ENCODE measurements around the gene THY1.

THY1 gene

DNA sequence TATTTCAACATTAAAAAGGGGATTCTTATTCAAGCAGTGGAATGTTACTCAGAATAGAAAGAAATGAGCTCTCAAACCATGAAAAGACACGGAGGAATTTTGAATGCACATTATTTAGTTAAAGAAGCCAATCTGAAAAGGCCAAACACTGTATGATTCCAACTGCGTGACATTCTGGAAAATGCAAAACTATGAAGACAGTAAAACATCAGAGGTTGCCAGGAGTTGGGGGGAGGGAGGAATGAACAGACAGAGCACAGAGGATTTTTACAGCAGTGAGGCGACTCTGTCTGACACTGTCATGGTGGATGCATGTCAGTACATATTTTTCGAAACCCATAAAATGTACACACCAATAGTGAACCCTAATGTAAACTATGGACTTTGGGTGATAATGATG lies 22.9 kb upstream of the THY1 start:
- no peak for TF ChIP-seq TEAD4 (IDR thresholded peaks at IDR 0.05)
- TF ChIP-seq YY1 (IDR thresholded peaks at IDR 0.05; ENCODE audit: low read depth): no peak
- no peak for TF ChIP-seq ZBTB7A (IDR thresholded peaks at IDR 0.05; ENCODE audit: low read depth)
- TF ChIP-seq, protein P1, sequence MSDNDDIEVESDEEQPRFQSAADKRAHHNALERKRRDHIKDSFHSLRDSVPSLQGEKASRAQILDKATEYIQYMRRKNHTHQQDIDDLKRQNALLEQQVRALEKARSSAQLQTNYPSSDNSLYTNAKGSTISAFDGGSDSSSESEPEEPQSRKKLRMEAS (IDR thresholded peaks at IDR 0.05): no peak
- no peak for TF ChIP-seq FOXM1 (IDR thresholded peaks at IDR 0.05; ENCODE audit: borderline replicate concordance, low read depth)
- no peak for TF ChIP-seq EGR1 (IDR thresholded peaks at IDR 0.05)

DNA sequence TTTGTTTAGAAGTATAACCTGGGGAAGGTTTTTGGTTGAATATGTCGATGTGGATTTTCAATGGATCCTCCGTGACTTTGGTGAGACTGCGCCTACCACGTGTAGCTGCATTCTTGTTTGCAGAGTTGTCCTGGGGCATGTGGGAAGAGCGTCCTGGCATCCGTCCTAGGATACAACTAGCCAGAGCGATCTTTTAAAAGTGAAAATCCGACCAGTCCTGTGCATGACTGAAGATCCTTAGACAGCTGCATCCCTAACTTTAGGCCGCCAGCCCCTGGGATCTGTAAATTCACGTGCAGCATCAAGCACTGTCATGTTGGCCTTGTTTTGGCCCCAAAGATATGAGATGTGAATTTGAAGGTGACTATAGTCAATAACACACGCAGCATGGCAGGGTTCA lies 22.4 kb upstream of the THY1 start:
- TF ChIP-seq EP300 (IDR thresholded peaks at IDR 0.05; ENCODE audit: borderline replicate concordance): no peak
- no peak for TF ChIP-seq TEAD4 (IDR thresholded peaks at IDR 0.05)
- no peak for TF ChIP-seq ZBTB7A (IDR thresholded peaks at IDR 0.05; ENCODE audit: low read depth)
- TF ChIP-seq TAF1 (IDR thresholded peaks at IDR 0.05; ENCODE audit: low read depth): no peak
- TF ChIP-seq EGR1 (IDR thresholded peaks at IDR 0.05): no peak
- no peak for TF ChIP-seq FOXM1 (IDR thresholded peaks at IDR 0.05; ENCODE audit: borderline replicate concordance, low read depth)
- TF ChIP-seq, protein P2, sequence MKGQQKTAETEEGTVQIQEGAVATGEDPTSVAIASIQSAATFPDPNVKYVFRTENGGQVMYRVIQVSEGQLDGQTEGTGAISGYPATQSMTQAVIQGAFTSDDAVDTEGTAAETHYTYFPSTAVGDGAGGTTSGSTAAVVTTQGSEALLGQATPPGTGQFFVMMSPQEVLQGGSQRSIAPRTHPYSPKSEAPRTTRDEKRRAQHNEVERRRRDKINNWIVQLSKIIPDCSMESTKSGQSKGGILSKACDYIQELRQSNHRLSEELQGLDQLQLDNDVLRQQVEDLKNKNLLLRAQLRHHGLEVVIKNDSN (IDR thresholded peaks at IDR 0.05): no peak
- TF ChIP-seq CEBPB (IDR thresholded peaks at IDR 0.05): no peak
- no peak for TF ChIP-seq CREB1 (IDR thresholded peaks at IDR 0.05; ENCODE audit: low read depth)
- TF ChIP-seq, protein P3, sequence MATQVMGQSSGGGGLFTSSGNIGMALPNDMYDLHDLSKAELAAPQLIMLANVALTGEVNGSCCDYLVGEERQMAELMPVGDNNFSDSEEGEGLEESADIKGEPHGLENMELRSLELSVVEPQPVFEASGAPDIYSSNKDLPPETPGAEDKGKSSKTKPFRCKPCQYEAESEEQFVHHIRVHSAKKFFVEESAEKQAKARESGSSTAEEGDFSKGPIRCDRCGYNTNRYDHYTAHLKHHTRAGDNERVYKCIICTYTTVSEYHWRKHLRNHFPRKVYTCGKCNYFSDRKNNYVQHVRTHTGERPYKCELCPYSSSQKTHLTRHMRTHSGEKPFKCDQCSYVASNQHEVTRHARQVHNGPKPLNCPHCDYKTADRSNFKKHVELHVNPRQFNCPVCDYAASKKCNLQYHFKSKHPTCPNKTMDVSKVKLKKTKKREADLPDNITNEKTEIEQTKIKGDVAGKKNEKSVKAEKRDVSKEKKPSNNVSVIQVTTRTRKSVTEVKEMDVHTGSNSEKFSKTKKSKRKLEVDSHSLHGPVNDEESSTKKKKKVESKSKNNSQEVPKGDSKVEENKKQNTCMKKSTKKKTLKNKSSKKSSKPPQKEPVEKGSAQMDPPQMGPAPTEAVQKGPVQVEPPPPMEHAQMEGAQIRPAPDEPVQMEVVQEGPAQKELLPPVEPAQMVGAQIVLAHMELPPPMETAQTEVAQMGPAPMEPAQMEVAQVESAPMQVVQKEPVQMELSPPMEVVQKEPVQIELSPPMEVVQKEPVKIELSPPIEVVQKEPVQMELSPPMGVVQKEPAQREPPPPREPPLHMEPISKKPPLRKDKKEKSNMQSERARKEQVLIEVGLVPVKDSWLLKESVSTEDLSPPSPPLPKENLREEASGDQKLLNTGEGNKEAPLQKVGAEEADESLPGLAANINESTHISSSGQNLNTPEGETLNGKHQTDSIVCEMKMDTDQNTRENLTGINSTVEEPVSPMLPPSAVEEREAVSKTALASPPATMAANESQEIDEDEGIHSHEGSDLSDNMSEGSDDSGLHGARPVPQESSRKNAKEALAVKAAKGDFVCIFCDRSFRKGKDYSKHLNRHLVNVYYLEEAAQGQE (IDR thresholded peaks at IDR 0.05; ENCODE audit: low read depth): no peak
- TF ChIP-seq NFIC (IDR thresholded peaks at IDR 0.05): no peak
- TF ChIP-seq TCF12 (IDR thresholded peaks at IDR 0.05; ENCODE audit: low read depth): no peak
- TF ChIP-seq, protein P1 (IDR thresholded peaks at IDR 0.05): no peak
- no peak for TF ChIP-seq RAD21 (IDR thresholded peaks at IDR 0.05; ENCODE audit: low read depth)

DNA sequence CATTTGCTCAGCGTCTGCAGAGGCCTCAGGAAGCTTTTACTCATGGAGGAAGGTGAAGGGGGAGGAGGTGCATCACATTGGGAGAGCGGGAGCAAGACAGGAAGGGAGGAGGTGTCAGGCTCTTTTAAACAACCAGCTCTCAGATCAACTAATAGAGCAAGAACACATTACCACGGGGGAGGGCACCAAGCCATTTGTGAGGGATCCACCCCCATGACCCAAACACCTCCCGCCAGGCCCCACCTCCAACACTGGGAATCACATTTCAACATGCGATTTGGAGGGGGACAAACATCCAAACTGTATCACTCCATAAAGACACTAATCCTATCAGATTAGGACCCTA lies 18.9 kb upstream of the THY1 start:
- TF ChIP-seq, protein P1 (IDR thresholded peaks at IDR 0.05): no peak
- TF ChIP-seq ZBTB7A (IDR thresholded peaks at IDR 0.05; ENCODE audit: low read depth) (no peak), TEAD4 (IDR thresholded peaks at IDR 0.05) (no peak), NFIC (IDR thresholded peaks at IDR 0.05) (no peak), CREB1 (IDR thresholded peaks at IDR 0.05; ENCODE audit: low read depth) (no peak), EP300 (IDR thresholded peaks at IDR 0.05; ENCODE audit: borderline replicate concordance) (no peak), FOXM1 (IDR thresholded peaks at IDR 0.05; ENCODE audit: borderline replicate concordance, low read depth) (no peak), TAF1 (IDR thresholded peaks at IDR 0.05; ENCODE audit: low read depth) (no peak), TCF12 (IDR thresholded peaks at IDR 0.05; ENCODE audit: low read depth) (no peak), EGR1 (IDR thresholded peaks at IDR 0.05) (no peak), RAD21 (IDR thresholded peaks at IDR 0.05; ENCODE audit: low read depth) (no peak), CEBPB (IDR thresholded peaks at IDR 0.05) (no peak), YY1 (IDR thresholded peaks at IDR 0.05; ENCODE audit: low read depth) (no peak)
- TF ChIP-seq, protein P2 (IDR thresholded peaks at IDR 0.05): no peak
- TF ChIP-seq, protein P3 (IDR thresholded peaks at IDR 0.05; ENCODE audit: low read depth): no peak

DNA sequence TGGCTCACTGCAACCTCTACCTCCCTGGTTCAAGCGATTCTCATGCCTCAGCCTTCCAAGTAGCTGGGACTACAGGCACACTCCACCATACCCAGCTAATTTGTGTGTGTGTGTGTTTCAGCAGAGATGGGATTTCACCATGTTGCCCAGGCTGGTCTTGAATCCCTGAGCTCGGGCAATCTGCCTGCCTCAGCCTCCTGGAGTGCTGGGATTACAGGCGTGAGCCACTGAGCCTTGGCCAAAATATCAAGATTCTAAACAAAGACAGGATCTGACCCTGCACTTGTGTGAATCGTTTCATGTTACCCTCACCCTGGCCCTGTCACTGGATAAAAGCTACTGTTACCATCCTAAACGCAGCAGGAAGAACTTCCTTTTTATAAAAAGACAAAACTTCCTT lies 15.6 kb upstream of the THY1 start:
- no peak for TF ChIP-seq TCF12 (IDR thresholded peaks at IDR 0.05; ENCODE audit: low read depth)
- TF ChIP-seq, protein P2 (IDR thresholded peaks at IDR 0.05): no peak
- TF ChIP-seq, protein P3 (IDR thresholded peaks at IDR 0.05; ENCODE audit: low read depth): no peak
- TF ChIP-seq ZBTB7A (IDR thresholded peaks at IDR 0.05; ENCODE audit: low read depth): no peak
- no peak for TF ChIP-seq TEAD4 (IDR thresholded peaks at IDR 0.05)
- TF ChIP-seq, protein P1 (IDR thresholded peaks at IDR 0.05): no peak
